H1 (cell line): ENCODE data around the gene COMMD1. TPM values are rescaled to one million over a fixed set of nuclear protein-coding genes. Genes with fewer than 3 reads are reported as not detected.
"Not testable (repeated sequence)": the region's sequence is repeated elsewhere in the genome, so short reads cannot be mapped to it uniquely, and the experiment has no call there.

Source experiments
- CTCF ChIA-PET: fragments of 300-600 bp; sonication (Branson Sonifier 250); formaldehyde crosslinking; loops from one replicate; lab custom pipeline; 2021; ENCODE audit not compliant: partially characterized antibody; lab: Charles Lee
- POLR2A ChIA-PET: fragments of 300-600 bp; sonication (Branson Sonifier 250); formaldehyde crosslinking; loops from one replicate; lab custom pipeline; 2021; ENCODE audit warnings: inconsistent platforms; ENCODE audit not compliant: partially characterized antibody; lab: Charles Lee
- DNase-seq, 2 experiments: peaks; one replicate each; pipeline versions ENCODE4 v3.0.0 to v3.0.0-alpha.2; 2010 to 2022; ENCODE audit warnings: low spot score in 2 of 2, low read depth in 1 of 2, mixed read lengths in 1 of 2
- FAIRE-seq: peaks from 2 replicates; lab custom pipeline; 2011; peaks lifted over from hg19 to GRCh38; lab: Jason Lieb, UNC
- H2AFZ ChIP-seq: 2 replicates; pipeline ENCODE4 v1.8.1; 2012; ENCODE audit warnings: low read length, inconsistent platforms
- H2AK5ac ChIP-seq: 2 replicates; pipeline ENCODE4 v1.6.1; 2013; ENCODE audit warnings: low read depth, low read length
- H2BK120ac ChIP-seq: replicated peaks from 2 replicates; pipeline ENCODE3; 2013; ENCODE audit warnings: low read depth, low read length, inconsistent platforms
- H2BK12ac ChIP-seq: 2 replicates; pipeline ENCODE4 v1.6.1; 2013; ENCODE audit warnings: low read depth, low read length
- H2BK15ac ChIP-seq: 2 replicates; pipeline ENCODE4 v1.6.1; 2013; ENCODE audit warnings: low read length
- H2BK20ac ChIP-seq: 2 replicates; pipeline ENCODE4 v1.6.1; 2013; ENCODE audit warnings: low read length
- H2BK5ac ChIP-seq: 2 replicates; pipeline ENCODE4 v1.6.1; 2013; ENCODE audit warnings: low read depth, low read length
- H3K14ac ChIP-seq: 2 replicates; pipeline ENCODE4 v1.6.1; 2013; ENCODE audit warnings: inconsistent platforms; ENCODE audit not compliant: insufficient read length
- H3K18ac ChIP-seq: 2 replicates; pipeline ENCODE4 v1.6.1; 2013; ENCODE audit warnings: low read length; ENCODE audit errors: extremely low read depth
- H3K23ac ChIP-seq: 2 replicates; pipeline ENCODE4 v1.6.1; 2013; ENCODE audit warnings: inconsistent platforms; ENCODE audit not compliant: insufficient read length
- H3K23me2 ChIP-seq: 2 replicates; pipeline ENCODE4 v1.6.1; 2013; ENCODE audit warnings: low read depth, low read length
- H3K27ac ChIP-seq: 2 replicates; pipeline ENCODE4 v1.6.1; 2011; ENCODE audit warnings: low read depth, low read length, inconsistent platforms
- H3K27me3 ChIP-seq, 4 experiments: replicated peaks in 1 of 4; 1 replicate in 1 of 4; 2 replicates in 3 of 4; pipeline versions ENCODE4 v1.6.1 to v1.8.1; 2011 to 2013; ENCODE audit warnings: low read length in 3 of 4, mild to moderate bottlenecking in 3 of 4, inconsistent platforms in 2 of 4, mixed read lengths in 2 of 4, moderate library complexity in 1 of 4; ENCODE audit not compliant: control insufficient read depth in 3 of 4, insufficient read depth in 3 of 4; ENCODE audit errors: extremely low read depth in 1 of 4
- H3K36me3 ChIP-seq, 4 experiments: 2 replicates each; pipeline versions ENCODE4 v1.6.1 to v1.8.1; 2011 to 2013; ENCODE audit warnings: mild to moderate bottlenecking in 4 of 4, low read length in 3 of 4, moderate library complexity in 2 of 4, control low read depth in 1 of 4, inconsistent platforms in 1 of 4; ENCODE audit not compliant: insufficient read depth in 4 of 4, control insufficient read depth in 2 of 4
- H3K4ac ChIP-seq: replicated peaks from 2 replicates; pipeline ENCODE3; 2013; ENCODE audit warnings: low read length, low read depth, mixed read lengths, inconsistent platforms; ENCODE audit not compliant: insufficient read length
- H3K4me1 ChIP-seq, 4 experiments: replicated peaks in 1 of 4; 1 replicate in 1 of 4; 2 replicates in 3 of 4; pipeline versions ENCODE4 v1.6.1 to v1.8.1; 2011 to 2013; ENCODE audit warnings: low read length in 3 of 4, inconsistent platforms in 2 of 4, mixed read lengths in 1 of 4; ENCODE audit not compliant: insufficient read depth in 4 of 4, control insufficient read depth in 3 of 4
- H3K4me2 ChIP-seq, 2 experiments: 2 replicates each; pipeline versions ENCODE4 v1.6.1 to v1.8.1; 2011 to 2013; ENCODE audit warnings: low read depth in 2 of 2, low read length in 2 of 2, control low read depth in 1 of 2, inconsistent platforms in 1 of 2, mild to moderate bottlenecking in 1 of 2; ENCODE audit not compliant: insufficient read depth in 1 of 2
- H3K4me3 ChIP-seq, 4 experiments: fragments of 200-600, 300-600 bp in 1 of 4; sonication (generic), shearing (Covaris generic), sonication (Bioruptor Twin) in 1 of 4; 2 replicates each; pipeline versions ENCODE4 v1.5.1 to v1.8.1; 2011 to 2016; ENCODE audit warnings: low read length in 4 of 4, low read depth in 3 of 4, control low read depth in 2 of 4, inconsistent platforms in 2 of 4, mild to moderate bottlenecking in 2 of 4, mixed read lengths in 1 of 4, moderate library complexity in 1 of 4; ENCODE audit not compliant: insufficient read depth in 2 of 4; ENCODE audit errors: extremely low read depth in 1 of 4
- H3K56ac ChIP-seq: replicated peaks from 2 replicates; pipeline ENCODE3; 2013; ENCODE audit warnings: low read depth, mild to moderate bottlenecking, mixed read lengths, low read length, inconsistent platforms; ENCODE audit not compliant: insufficient read length
- H3K79me1 ChIP-seq: 2 replicates; pipeline ENCODE4 v1.6.1; 2013; ENCODE audit warnings: low read depth, low read length, control low read depth
- H3K79me2 ChIP-seq, 2 experiments: 2 replicates each; pipeline versions ENCODE4 v1.6.1 to v1.8.1; 2012 to 2013; ENCODE audit warnings: low read length in 2 of 2, mild to moderate bottlenecking in 2 of 2, inconsistent platforms in 1 of 2; ENCODE audit not compliant: insufficient read depth in 2 of 2, control insufficient read depth in 1 of 2
- H3K9ac ChIP-seq, 4 experiments: replicated peaks in 1 of 4; 1 replicate in 1 of 4; 2 replicates in 3 of 4; pipeline versions ENCODE4 v1.6.1 to v1.8.1; 2011 to 2013; ENCODE audit warnings: low read depth in 3 of 4, low read length in 3 of 4, control low read depth in 2 of 4, mild to moderate bottlenecking in 2 of 4, moderate library complexity in 2 of 4, inconsistent platforms in 1 of 4; ENCODE audit errors: extremely low read depth in 1 of 4
- H3K9me3 ChIP-seq, 2 experiments: 2 replicates each; pipeline versions ENCODE4 v1.6.1 to v1.8.1; 2012 to 2013; ENCODE audit warnings: mild to moderate bottlenecking in 2 of 2, moderate library complexity in 2 of 2, control low read depth in 1 of 2, inconsistent platforms in 1 of 2, low read depth in 1 of 2, low read length in 1 of 2, mixed read lengths in 1 of 2; ENCODE audit not compliant: insufficient read depth in 2 of 2
- H4K20me1 ChIP-seq, 2 experiments: replicated peaks in 1 of 2; 2 replicates each; pipeline versions ENCODE3 to v1.8.1; 2011 to 2013; ENCODE audit warnings: inconsistent platforms in 2 of 2, low read length in 2 of 2, mild to moderate bottlenecking in 1 of 2; ENCODE audit not compliant: insufficient read depth in 2 of 2, control insufficient read depth in 1 of 2
- H4K5ac ChIP-seq: 2 replicates; pipeline ENCODE4 v1.6.1; 2013; ENCODE audit warnings: low read length, low read depth, mixed read lengths, inconsistent platforms; ENCODE audit not compliant: insufficient read length
- H4K8ac ChIP-seq: 2 replicates; pipeline ENCODE4 v1.8.0; 2013; ENCODE audit warnings: mild to moderate bottlenecking, moderate library complexity, low read length, inconsistent platforms; ENCODE audit not compliant: insufficient read depth; ENCODE audit errors: extremely low read depth
- H4K91ac ChIP-seq: replicated peaks from 2 replicates; pipeline ENCODE3; 2013; ENCODE audit warnings: low read length, mixed read lengths, inconsistent platforms; ENCODE audit not compliant: insufficient read length
- CHD2 ChIP-seq: IDR thresholded peaks from 2 replicates; pipeline ENCODE4 v1.6.1; 2012; ENCODE audit warnings: low read length, improper control_type of control experiment
- WGBS, 2 experiments: shearing (Covaris generic) in 1 of 2; methylation state at CpG; one replicate each; pipeline versions ENCODE4 v1.1.6 to v1.1.7; 2013 to 2015; ENCODE audit warnings: low lambda C conversion rate in 2 of 2, mixed read lengths in 2 of 2, inconsistent platforms in 1 of 2, low coverage in 1 of 2, missing lambda C conversion rate in 1 of 2; ENCODE audit not compliant: insufficient replicate concordance in 2 of 2, insufficient coverage in 1 of 2, insufficient read length in 1 of 2; ENCODE audit errors: extremely low coverage in 1 of 2, missing lambda C conversion rate in 1 of 2; 5-methylcytosine and 5-hydroxymethylcytosine counted together
- polyA plus RNA-seq, 7 experiments: library from polyadenylated mRNA; depleted of rRNA in 3 of 7; stranded (reverse) in 5 of 7; unstranded in 2 of 7; fragments of >200 nt in 5 of 7; fragments of 200-250 nt in 2 of 7; gene quantifications; 1 replicate in 5 of 7; 2 replicates in 1 of 7; 4 replicates in 1 of 7; pipeline versions ENCODE4 v1.2.1 to v1.2.3, GENCODE V29; 2011 to 2013; ENCODE audit warnings: missing spikeins in 2 of 7, mixed read lengths in 2 of 7
- total RNA-seq: library from RNA; stranded (reverse); fragmentation: NEBNext Ultra II Directional; extraction: Animal tissue kit (Norgen Biotek cat#: 25700); gene quantifications from 2 replicates; pipeline ENCODE4 v1.2.1, GENCODE V29; 2021

COMMD1 gene
- total and polyA plus RNA-seq, 2 of the 8 experiments (the other 6 are each of a cell fraction or from before 2014, with no cell fraction given), result 23.5 to 28.3 TPM

- no peak for TF ChIP-seq CHD2
These were observed 96.0 kb downstream of the COMMD1 start (continued) for GRCh38 chr2:62001431-62001830.

DNA sequence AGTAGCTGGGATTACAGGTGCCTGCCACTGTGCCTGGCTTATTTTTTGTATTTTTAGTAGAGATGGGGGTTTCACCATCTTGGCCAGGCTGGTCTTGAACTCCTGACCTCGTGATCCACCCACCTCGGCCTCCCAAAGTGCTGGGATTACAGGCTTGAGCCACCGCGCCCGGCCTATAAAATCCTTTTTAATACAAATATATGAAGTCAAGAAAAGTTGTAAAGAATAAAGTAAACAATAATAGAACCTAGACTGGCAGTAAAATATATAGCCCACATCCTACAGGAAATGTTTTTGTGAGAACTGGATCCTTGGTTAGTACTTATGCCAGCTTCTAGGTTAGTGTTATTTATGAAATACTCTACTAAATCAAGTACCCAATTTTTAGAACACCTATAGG, 99.0 kb downstream of the COMMD1 start:
- H4K5ac ChIP-seq, FAIRE-seq, DNase-seq, H3K9ac ChIP-seq, H2BK20ac ChIP-seq, H3K27ac ChIP-seq, H3K18ac ChIP-seq, H3K79me1 ChIP-seq, H2BK120ac ChIP-seq, H2AFZ ChIP-seq, H3K4me3 ChIP-seq, H4K20me1 ChIP-seq, H3K79me2 ChIP-seq, H3K14ac ChIP-seq, H2BK15ac ChIP-seq, H3K23ac ChIP-seq, H3K23me2 ChIP-seq, H4K8ac ChIP-seq, H3K36me3 ChIP-seq, H3K4me2 ChIP-seq, H2BK12ac ChIP-seq, H4K91ac ChIP-seq, H3K56ac ChIP-seq, H3K9me3 ChIP-seq, H2AK5ac ChIP-seq, H3K4ac ChIP-seq, H3K4me1 ChIP-seq, H2BK5ac ChIP-seq, POLR2A ChIA-PET, H3K27me3 ChIP-seq: not testable (repeated sequence)
- 99% methylated on average over 5 of the region's 5 CpGs; no CpG with 5 or more reads in 1 of the 2 experiments for WGBS, 2 experiments
- CTCF ChIA-PET, result interaction anchor here (1.0 to 1.3 kb wide), 2 partner anchors 10 to 295 kb away, joined by 3 to 4 read pairs; no protein-coding TSS in a partner anchor
